HepG2 (cell line): ENCODE measurements around the gene DMKN. TPM values are rescaled to one million over a fixed set of nuclear protein-coding genes. Genes with fewer than 3 reads are reported as not detected.

ENCODE experiments used
- ADNP ChIP-seq: sonication (generic); formaldehyde crosslinking; IDR thresholded peaks from 2 replicates; pipeline ENCODE4 v1.4.0; 2020; ENCODE audit warnings: missing genetic modification reagents
- ARID5B ChIP-seq: IDR thresholded peaks from 2 replicates; pipeline ENCODE4 v1.4.0; 2020; ENCODE audit warnings: mild to moderate bottlenecking, missing genetic modification reagents
- KDM5B ChIP-seq: sonication (generic); formaldehyde crosslinking; IDR thresholded peaks from 2 replicates; pipeline ENCODE4 v1.4.0; 2020; ENCODE audit warnings: missing genetic modification reagents, mild to moderate bottlenecking, borderline replicate concordance
- MAFK ChIP-seq, 2 experiments: IDR thresholded peaks in 1 of 2; conservative IDR thresholded peaks in 1 of 2; 2 replicates each; pipeline ENCODE4 v1.6.1; 2011; ENCODE audit warnings: improper control_type of control experiment in 2 of 2, low read length in 2 of 2
- MIXL1 ChIP-seq: IDR thresholded peaks from 2 replicates; pipeline ENCODE4 v1.6.1; 2016
- NFAT5 ChIP-seq: sonication (generic); formaldehyde crosslinking; IDR thresholded peaks from 2 replicates; pipeline ENCODE4 v1.4.0; 2020; ENCODE audit warnings: missing genetic modification reagents
- SAFB2 ChIP-seq: sonication (generic); formaldehyde crosslinking; IDR thresholded peaks from 2 replicates; pipeline ENCODE4 v1.5.1; 2020; ENCODE audit warnings: missing genetic modification reagents, low read depth, mild to moderate bottlenecking, borderline replicate concordance
- ZNF17 ChIP-seq: sonication (generic); formaldehyde crosslinking; IDR thresholded peaks from 2 replicates; pipeline ENCODE4 v1.5.0; 2020; ENCODE audit warnings: mild to moderate bottlenecking, missing genetic modification reagents
- ZNF253 ChIP-seq: sonication (generic); formaldehyde crosslinking; IDR thresholded peaks from 2 replicates; pipeline ENCODE4 v1.8.0; 2022; ENCODE audit warnings: mild to moderate bottlenecking, missing genetic modification reagents, borderline replicate concordance
- ZNF772 ChIP-seq: sonication (generic); formaldehyde crosslinking; IDR thresholded peaks from 2 replicates; pipeline ENCODE4 v1.5.0; 2020; ENCODE audit warnings: mild to moderate bottlenecking, missing genetic modification reagents
- polyA plus RNA-seq, 8 experiments: library from polyadenylated mRNA; depleted of rRNA in 3 of 8; stranded (reverse) in 7 of 8; unstranded in 1 of 8; fragments of >200 nt; fragmentation: Illumina TruSeq in 4 of 8; extraction: Trizol in 4 of 8; gene quantifications; 2 replicates each; pipeline versions ENCODE4 v1.2.1 to v1.2.3, GENCODE V29; 2011 to 2016; ENCODE audit warnings: low read depth in 4 of 8, missing spikeins in 1 of 8, mixed read lengths in 1 of 8; ENCODE audit not compliant: insufficient read depth in 1 of 8
- total RNA-seq, 5 experiments: library from RNA; depleted of rRNA; stranded (reverse); fragments of >200 nt; fragmentation: Illumina TruSeq; extraction: Trizol; gene quantifications; 2 replicates each; pipeline ENCODE4 v1.2.3, GENCODE V29; 2016; ENCODE audit warnings: low read depth in 1 of 5
- TF ChIP-seq, protein P1 (sequence below): sonication (generic); formaldehyde crosslinking; IDR thresholded peaks from 2 replicates; pipeline ENCODE4 v1.8.0; 2022; ENCODE audit warnings: mild to moderate bottlenecking, missing genetic modification reagents, moderate library complexity
- TF ChIP-seq, protein P2 (sequence below): sonication (generic); formaldehyde crosslinking; IDR thresholded peaks from 2 replicates; pipeline ENCODE4 v1.4.0; 2020; ENCODE audit warnings: low read depth, mild to moderate bottlenecking, missing genetic modification reagents
- TF ChIP-seq, protein P3 (sequence below): sonication (generic); formaldehyde crosslinking; IDR thresholded peaks from 2 replicates; pipeline ENCODE4 v1.5.0; 2020; ENCODE audit warnings: mild to moderate bottlenecking, missing genetic modification reagents, moderate library complexity

The DMKN gene
- total and polyA plus RNA-seq, 2 of the 13 experiments (the other 11 are each of a cell fraction or from before 2014, with no cell fraction given), result 50.8 to 57.1 TPM

DNA sequence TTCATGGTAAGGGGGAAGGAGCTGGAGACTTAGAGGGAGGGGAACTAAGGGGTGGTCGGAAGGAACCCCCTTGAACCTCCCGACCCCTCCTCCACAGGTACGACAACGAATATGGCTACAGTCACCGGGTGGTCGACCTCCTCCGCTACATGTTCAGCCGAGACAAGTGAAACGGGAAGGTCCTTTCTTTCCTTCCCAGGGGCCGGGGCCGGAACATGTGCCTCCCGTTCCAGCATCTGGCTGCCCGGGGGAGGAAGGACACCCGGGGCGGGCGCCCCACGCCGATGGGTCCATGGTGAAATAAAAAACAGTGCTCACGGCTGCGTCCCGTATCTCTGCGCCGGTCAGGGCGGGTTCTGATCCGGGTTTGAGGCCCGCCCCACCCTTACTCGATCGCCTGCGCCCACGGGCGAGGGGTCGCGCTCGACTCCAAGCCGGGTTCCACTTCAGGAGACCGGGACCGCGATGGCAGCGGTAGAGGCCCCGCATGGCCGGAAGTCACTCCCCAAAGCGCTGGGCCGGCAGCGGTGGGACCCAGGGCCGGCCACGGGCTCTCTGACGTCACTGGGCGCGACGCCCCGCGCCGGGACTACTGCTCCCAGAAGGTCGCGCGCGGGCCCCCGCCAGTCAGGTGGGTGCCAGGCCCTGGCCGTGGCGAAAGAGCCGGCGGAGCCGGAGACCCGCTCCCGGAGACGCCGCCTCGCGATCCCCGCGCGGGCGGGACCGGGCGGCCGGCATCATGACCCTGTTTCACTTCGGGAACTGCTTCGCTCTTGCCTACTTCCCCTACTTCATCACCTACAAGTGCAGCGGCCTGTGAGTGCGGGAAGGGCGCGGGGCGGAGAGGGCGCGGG is 31.8 kb upstream of the DMKN start, which contains the start of gene TMEM147 (continued):
- TF ChIP-seq, protein P1, sequence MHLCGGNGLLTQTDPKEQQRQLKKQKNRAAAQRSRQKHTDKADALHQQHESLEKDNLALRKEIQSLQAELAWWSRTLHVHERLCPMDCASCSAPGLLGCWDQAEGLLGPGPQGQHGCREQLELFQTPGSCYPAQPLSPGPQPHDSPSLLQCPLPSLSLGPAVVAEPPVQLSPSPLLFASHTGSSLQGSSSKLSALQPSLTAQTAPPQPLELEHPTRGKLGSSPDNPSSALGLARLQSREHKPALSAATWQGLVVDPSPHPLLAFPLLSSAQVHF (CRISPR knock-in tag), result peak; percentile 52; the same call in 1 of the 2 replicates
- TF ChIP-seq MAFK (conservative IDR thresholded peaks at IDR 0.05 in 1 of 2, IDR thresholded peaks at IDR 0.05 in 1 of 2; ENCODE audit: low read length in 2 of 2) (no peak), ADNP (CRISPR knock-in tag) (no peak), MIXL1 (CRISPR knock-in tag) (no peak), SAFB2 (no peak), NFAT5 (0 out of 2 replicates have a peak, but pooled peaks have one; percentile 21), ZNF17 (CRISPR knock-in tag) (no peak), ARID5B (CRISPR knock-in tag) (no peak), KDM5B (CRISPR knock-in tag) (peak; percentile 81; the same call in 1 of the 2 replicates), ZNF253 (CRISPR knock-in tag) (no peak), ZNF772 (peak; percentile 64; the same call in 1 of the 2 replicates)
- TF ChIP-seq, protein P2, sequence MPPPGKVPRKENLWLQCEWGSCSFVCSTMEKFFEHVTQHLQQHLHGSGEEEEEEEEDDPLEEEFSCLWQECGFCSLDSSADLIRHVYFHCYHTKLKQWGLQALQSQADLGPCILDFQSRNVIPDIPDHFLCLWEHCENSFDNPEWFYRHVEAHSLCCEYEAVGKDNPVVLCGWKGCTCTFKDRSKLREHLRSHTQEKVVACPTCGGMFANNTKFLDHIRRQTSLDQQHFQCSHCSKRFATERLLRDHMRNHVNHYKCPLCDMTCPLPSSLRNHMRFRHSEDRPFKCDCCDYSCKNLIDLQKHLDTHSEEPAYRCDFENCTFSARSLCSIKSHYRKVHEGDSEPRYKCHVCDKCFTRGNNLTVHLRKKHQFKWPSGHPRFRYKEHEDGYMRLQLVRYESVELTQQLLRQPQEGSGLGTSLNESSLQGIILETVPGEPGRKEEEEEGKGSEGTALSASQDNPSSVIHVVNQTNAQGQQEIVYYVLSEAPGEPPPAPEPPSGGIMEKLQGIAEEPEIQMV (CRISPR knock-in tag), result no peak
- TF ChIP-seq, protein P3, sequence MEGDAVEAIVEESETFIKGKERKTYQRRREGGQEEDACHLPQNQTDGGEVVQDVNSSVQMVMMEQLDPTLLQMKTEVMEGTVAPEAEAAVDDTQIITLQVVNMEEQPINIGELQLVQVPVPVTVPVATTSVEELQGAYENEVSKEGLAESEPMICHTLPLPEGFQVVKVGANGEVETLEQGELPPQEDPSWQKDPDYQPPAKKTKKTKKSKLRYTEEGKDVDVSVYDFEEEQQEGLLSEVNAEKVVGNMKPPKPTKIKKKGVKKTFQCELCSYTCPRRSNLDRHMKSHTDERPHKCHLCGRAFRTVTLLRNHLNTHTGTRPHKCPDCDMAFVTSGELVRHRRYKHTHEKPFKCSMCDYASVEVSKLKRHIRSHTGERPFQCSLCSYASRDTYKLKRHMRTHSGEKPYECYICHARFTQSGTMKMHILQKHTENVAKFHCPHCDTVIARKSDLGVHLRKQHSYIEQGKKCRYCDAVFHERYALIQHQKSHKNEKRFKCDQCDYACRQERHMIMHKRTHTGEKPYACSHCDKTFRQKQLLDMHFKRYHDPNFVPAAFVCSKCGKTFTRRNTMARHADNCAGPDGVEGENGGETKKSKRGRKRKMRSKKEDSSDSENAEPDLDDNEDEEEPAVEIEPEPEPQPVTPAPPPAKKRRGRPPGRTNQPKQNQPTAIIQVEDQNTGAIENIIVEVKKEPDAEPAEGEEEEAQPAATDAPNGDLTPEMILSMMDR (CRISPR knock-in tag), result no peak
